T-helper 9 cell (primary cell): ENCODE data around the gene CFAP61.

Source experiments
- DNase-seq: peaks from one replicate; pipeline ENCODE4 v3.0.0-alpha.2; 2020

Gene CFAP61

GRCh38 chr20:20407891-20408805 is 355.8 kb downstream of the CFAP61 start:
- DNase-seq: no peak

GRCh38 chr20:20409331-20409730 is 357.0 kb downstream of the CFAP61 start:
- DNase-seq: no peak
